HG03354 (cell line): ENCODE data around the gene KDM1B.
"Not testable (repeated sequence)": the region's sequence is repeated elsewhere in the genome, so short reads cannot be mapped to it uniquely, and the experiment has no call there.

Source experiments
- ATAC-seq: cut with Tn5 transposase; IDR thresholded peaks from one replicate; pipeline ENCODE4 v1.9.1; 2021; ENCODE audit warnings: mild to moderate bottlenecking; ENCODE audit not compliant: unreplicated experiment, poor library complexity, severe bottlenecking

Gene KDM1B

GRCh38 chr6:18221288-18221615, 66.0 kb downstream of the KDM1B start:
- ATAC-seq: no peak

- ATAC-seq: not testable (repeated sequence)
Observed at GRCh38 chr6:18226451-18227105, 71.4 kb downstream of the KDM1B start.

DNA sequence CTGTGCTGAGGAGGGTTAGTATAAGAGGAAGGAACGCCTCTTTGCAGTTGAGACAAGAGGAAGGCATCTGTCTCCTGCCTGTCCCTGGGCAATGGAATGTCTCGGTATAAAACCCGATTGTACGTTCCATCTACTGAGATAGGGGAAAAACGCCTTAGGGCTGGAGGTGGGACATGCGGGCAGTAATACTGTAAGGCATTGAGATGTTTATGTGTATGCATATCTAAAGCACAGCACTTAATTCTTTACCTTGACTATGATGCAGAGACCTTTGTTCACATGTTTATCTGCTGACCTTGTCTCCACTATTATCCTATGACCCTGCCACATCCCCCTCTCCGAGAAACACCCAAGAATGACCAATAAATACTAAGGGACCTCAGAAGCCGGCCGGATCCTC, 71.9 kb downstream of the KDM1B start:
- ATAC-seq: not testable (repeated sequence)

DNA sequence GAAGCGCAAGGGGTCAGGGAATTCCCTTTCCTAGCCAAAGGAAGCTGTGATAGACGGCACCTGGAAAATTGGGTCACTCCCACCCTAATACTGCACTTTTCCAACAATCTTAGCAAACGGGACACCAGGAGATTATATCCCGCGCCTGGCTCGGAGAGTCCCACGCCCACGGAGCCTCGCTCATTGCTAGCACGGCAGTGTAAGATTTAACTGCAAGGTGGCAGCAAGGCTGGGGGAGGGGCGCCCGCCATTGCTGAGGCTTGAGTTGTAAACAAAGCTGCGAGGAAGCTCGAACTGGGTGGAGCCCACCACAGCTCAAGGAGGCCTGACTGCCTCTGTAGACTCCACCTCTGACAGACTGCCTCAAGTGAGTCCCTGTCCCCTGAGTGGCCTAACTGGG, 73.4 kb downstream of the KDM1B start:
- ATAC-seq: not testable (repeated sequence)

DNA sequence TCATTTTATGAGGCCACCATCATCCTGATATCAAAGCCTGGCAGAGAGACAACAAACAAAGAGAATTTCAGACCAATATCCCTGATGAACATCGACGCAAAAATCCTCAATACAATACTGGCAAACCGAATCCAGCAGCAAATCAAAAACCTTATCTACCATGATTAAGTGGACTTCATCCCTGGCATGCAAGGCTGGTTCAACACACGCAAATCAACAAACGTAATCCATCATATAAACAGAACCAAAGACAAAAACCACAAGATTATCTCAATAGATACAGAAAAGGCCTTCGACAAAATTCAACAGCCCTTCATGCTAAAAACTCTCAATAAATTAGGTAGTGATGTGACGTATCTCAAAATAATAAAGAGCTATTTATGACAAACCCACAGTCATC, 76.6 kb downstream of the KDM1B start:
- not testable (repeated sequence) for ATAC-seq

GRCh38 chr6:18233770-18234169, 78.5 kb downstream of the KDM1B start:
- not testable (repeated sequence) for ATAC-seq

DNA sequence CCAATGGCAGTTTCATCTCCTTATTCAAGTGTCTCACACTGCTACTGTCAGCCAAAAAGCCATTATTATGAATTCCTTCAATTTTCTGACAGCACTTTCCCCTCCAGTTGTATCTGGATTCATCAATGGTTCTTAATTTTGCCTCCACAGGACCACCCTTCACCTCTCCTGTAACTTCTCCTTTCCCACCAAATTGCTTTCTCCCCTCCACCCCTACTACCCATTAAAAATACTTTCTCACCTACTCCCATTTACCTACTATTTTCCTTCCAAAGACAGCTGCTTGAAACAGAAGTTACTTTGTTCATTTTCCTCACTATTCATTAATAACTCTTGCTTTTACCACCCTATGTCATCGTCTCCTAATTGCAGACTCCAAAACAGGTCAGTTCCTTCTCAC, 79.3 kb downstream of the KDM1B start:
- ATAC-seq: no peak

DNA sequence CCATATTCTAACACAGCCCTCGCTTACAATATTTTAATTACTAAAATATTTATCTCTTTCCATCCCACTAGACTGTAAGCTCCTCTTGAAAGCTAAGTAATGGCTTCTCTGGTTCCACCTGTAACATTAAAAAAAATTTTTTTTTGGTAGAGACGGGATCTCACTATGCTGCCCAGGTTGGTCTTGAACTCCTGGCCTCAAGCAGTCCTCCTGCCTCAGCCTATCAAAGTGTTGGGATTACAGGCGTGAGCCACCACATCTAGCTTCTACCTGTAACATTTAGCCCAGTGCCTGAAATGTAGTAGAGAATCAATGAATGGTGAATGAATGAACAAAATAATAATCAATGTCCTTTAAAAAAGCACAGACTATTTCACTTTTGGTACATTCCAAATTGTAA, 80.3 kb downstream of the KDM1B start:
- ATAC-seq: no peak

GRCh38 chr6:18237167-18237566, 81.9 kb downstream of the KDM1B start:
- no peak for ATAC-seq

DNA sequence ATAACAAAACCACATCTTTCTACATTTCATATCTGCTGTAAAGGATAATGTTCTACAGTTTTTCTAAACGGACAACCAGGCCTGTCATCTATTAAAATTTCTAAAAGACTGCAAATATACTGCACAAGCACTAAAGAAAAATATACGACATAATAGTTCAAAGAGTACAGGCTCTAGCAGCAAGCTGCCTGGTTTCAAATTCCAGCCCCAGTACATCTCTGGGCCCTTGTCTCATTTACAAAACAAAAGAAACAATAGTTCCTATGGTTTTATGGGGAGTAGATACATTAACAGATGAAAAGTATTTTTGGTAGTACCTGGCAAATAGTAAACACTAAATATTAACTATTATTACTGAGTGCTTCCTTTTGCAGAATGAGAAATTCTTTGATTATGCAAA, 85.0 kb downstream of the KDM1B start:
- no peak for ATAC-seq

DNA sequence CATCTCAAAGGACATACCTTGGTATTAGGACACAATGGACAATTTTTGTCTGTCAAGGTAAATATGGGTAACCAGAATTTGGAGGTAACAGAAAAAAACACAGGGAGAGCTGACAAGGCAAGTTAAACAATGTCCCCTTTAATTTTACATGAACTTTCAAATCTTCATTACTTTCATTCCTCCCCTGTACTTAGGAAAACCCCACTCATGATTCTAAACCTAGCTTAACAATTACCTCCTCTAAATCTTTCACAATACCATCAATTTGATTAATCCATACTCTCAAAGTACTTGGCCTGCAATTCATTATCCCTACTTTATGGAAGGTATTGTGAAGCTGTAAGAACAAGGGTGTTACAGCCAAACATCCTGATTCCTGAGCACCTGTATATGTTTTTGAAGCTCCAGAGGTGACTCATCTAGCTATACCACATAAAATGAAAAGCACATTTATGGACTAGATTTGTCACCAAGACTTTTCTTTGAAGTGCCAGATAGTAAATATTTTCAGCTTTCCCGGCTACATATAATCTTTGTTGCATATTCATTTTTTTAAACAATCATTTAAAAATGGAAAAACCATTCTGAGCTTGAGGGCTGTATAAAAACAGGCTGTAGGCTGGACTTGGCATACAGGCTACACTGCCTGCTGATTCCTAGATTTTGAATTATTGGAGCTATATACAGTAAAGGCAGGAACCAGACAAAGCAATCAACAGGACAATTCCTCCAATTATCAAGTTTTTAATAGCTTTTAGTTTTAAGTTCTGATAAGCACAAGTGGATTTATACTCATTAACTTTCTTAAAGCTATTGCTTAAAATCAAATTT, 86.2 kb downstream of the KDM1B start:
- no peak for ATAC-seq

DNA sequence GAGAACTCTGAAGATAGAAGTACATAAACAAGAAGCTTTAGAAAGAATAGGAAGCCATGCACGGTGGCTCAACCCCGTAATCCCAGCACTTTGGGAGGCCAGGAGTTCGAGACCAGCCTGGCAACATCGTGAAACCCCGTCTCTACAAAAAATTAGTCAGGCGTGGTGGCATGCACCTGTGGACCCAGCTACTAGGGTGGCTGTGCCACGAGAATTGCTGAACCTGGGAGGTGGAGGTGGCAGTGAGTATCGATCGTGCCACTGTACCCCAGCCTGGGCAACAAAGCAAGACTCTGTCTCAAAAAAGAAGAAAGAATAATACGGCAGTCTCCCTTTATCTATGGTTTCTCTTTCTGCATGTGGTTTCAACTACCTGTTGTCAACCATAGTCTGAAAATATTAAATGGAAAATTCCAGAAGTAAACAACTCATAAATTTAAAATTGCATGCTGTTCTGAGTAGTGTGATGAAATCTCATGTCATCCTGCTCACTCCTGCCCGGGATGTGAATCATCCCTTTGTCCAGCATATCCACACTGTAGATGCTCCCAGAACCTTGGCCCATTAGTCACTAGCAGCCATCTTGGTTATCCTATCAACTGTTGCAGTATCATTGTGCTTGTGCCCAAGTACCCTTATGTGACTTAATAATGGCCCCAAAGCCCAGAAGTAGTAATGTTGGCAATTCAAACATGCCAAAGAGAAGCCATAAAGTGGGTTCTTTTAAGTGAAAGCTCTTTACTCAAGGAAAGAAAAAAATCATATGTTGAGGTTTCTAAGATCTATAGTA, 87.0 kb downstream of the KDM1B start:
- ATAC-seq: no peak

GRCh38 chr6:18243302-18243893, 88.2 kb downstream of the KDM1B start:
- ATAC-seq: no peak

DNA sequence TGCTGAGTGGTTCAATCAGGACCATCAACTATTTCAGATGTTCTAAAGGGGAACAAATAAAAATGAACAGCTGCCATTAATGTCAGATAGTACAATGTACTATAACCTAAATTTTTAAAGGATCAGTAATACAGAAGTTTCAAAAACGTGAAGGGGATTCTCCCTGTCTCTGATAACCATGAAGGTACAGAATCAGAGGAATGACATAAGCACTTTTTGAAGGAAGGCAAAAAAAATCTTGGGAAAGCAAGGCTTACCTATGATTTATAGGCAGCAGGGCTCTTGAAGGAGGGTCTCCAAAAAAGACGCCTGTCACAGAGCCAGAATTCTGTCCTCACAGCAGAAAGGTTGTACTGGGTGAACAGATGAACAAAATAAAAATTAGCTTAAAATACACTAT, 89.0 kb downstream of the KDM1B start:
- ATAC-seq: no peak

DNA sequence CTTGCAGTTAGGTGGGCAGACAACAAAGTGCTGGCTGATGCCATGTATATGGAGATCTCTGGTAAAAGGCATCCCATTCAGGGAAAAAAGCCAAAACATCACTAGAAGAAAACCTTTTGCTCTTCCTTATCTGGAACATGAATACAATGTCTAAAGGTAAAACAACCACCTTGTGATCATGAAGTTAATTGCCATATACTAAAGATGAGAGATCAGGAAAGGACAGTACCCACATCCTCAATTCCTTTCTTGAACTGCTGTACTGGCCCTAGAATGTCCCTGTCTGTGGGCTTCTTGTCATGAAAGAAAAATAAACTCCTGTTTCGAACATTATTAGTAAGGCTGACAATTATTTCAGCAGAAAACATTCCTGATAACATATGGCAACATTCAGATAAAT, 89.9 kb downstream of the KDM1B start:
- ATAC-seq: no peak

DNA sequence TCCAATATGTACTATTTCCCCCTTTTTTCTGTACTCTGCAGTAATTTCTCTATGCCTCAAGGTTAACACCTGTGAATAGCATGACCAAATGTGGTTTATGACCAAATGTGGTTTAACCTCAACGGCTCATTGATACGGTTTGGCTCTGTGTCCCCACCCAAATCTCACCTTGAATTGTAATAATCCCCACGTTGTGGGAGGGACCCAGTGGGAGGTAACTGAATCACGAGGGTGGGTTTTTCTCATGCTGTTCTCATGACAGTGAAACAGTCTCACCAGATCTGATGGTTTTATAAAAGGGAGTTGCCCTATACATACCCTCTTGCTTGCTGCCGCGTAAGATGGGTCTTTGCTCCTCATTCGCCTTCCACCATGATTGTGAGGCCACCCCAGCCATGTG, 90.4 kb downstream of the KDM1B start:
- no peak for ATAC-seq

DNA sequence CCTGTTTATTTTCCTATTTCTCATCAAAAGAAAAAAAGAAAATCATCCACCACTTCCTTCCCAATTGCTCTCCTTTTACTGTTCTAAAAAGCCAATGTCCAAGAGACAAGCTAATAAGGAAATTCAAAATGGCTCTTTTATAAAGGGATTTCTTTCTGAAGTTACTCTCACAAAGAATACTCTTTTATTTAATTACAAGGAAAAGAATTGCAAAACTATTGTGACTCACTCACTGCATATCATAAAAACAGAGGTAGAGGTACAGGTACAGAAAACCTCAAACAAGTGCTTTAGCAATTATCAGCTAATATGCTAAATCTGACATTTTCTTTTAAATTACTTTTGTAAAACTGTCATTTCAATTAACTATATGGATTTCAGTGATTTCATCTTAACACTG, 91.0 kb downstream of the KDM1B start:
- no peak for ATAC-seq

DNA sequence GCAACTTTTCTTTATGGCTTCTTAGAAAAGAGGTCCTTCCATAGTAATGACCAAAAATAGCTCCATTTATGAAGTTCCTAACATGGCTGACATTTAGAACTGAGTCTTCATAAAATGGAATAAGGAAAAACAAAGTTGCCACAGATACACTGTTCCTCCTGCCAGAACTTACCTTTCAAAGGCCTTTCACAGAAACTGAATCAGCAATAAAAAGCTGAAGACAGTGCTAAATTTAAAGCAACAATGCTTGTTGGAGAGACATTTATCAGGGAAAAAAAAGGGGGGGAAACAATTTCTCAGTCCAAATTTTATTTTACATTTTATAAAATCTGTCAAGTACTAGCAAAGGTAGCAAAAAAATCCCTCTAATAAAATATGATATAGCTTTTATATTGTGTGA, 91.8 kb downstream of the KDM1B start:
- ATAC-seq: no peak

DNA sequence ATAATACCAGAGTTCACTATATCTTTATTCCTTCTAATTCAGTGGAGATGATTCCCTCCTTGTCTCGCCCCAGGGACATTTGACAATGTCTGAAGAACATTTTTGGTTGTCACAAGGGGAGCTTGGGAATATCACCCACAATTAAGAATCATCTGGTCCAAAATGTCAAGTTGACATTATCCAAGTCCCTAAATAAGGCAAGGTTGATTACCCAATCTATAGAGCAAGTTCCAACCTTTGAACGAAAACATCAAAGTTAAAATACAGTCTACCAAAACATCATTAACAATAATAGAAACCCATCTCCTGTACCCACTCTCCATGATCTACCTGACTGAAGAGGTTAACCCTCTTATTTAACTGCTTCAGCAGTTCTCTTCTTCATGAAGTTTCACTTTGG, 93.5 kb downstream of the KDM1B start:
- ATAC-seq: no peak

GRCh38 chr6:18249271-18249670, 94.0 kb downstream of the KDM1B start:
- no peak for ATAC-seq
